HFFc6 (cell line): Measurements from ENCODE around the gene SRPX. TPM values are rescaled to one million over a fixed set of nuclear protein-coding genes. Genes with fewer than 3 reads are reported as not detected.
A peak's percentile ranks its signal among the peaks of the same experiment; 100 is the strongest.

ENCODE experiments used
- DNase-seq: peaks from one replicate; pipeline ENCODE4 v3.0.0-alpha.2; 2018
- H3K27ac Mint-ChIP-seq: 2 replicates; pipeline ENCODE4 v1.8.0; 2020; ENCODE audit warnings: mild to moderate bottlenecking, mixed read lengths
- H3K27me3 Mint-ChIP-seq: 2 replicates; pipeline ENCODE4 v1.8.0; 2021; ENCODE audit warnings: mild to moderate bottlenecking, moderate library complexity, mixed read lengths; ENCODE audit not compliant: insufficient read depth
- H3K36me3 Mint-ChIP-seq: 2 replicates; pipeline ENCODE4 v1.8.0; 2021; ENCODE audit warnings: low read depth, mixed read lengths
- H3K4me1 Mint-ChIP-seq: 2 replicates; pipeline ENCODE4 v1.8.0; 2020; ENCODE audit warnings: low read depth, mixed read lengths
- H3K4me3 Mint-ChIP-seq: 2 replicates; pipeline ENCODE4 v1.8.0; 2020; ENCODE audit warnings: mild to moderate bottlenecking, moderate library complexity, mixed read lengths
- H3K9me3 Mint-ChIP-seq: 2 replicates; pipeline ENCODE4 v1.8.0; 2020; ENCODE audit warnings: mild to moderate bottlenecking, mixed read lengths
- long read RNA-seq: library from polyadenylated mRNA; unstranded; transcript quantifications from one replicate; pipeline ENCODE4 v2.0.0, GENCODE V29; 2019
- total RNA-seq, 6 experiments: library from RNA; stranded (reverse); fragmentation: NEBNext Ultra II Directional; extraction: Animal tissue kit (Norgen Biotek cat#: 25700); gene quantifications; 2 replicates in 1 of 6; 3 replicates in 5 of 6; pipeline ENCODE4 v1.2.3, GENCODE V29; 2021
- TF ChIP-seq, protein P1 (sequence below): fragments of 200-600 bp; sonication (generic); IDR thresholded peaks from 2 replicates; pipeline ENCODE4 v1.5.0; 2021; ENCODE audit warnings: antibody characterized with exemption, mild to moderate bottlenecking

The SRPX gene
- total RNA-seq, result 10 to 100 TPM; 10.6 to 47.2 (median 42.4) TPM
- long read RNA-seq, transcript SRPX-201 (10 exons, 1,874 nt), result major isoform, 13 of 19 reads
- long read RNA-seq, partial matches to known transcripts, result 2 of 19 reads
- long read RNA-seq, other reads (novel, unspliced or antisense), result 2 of 19 reads

DNA sequence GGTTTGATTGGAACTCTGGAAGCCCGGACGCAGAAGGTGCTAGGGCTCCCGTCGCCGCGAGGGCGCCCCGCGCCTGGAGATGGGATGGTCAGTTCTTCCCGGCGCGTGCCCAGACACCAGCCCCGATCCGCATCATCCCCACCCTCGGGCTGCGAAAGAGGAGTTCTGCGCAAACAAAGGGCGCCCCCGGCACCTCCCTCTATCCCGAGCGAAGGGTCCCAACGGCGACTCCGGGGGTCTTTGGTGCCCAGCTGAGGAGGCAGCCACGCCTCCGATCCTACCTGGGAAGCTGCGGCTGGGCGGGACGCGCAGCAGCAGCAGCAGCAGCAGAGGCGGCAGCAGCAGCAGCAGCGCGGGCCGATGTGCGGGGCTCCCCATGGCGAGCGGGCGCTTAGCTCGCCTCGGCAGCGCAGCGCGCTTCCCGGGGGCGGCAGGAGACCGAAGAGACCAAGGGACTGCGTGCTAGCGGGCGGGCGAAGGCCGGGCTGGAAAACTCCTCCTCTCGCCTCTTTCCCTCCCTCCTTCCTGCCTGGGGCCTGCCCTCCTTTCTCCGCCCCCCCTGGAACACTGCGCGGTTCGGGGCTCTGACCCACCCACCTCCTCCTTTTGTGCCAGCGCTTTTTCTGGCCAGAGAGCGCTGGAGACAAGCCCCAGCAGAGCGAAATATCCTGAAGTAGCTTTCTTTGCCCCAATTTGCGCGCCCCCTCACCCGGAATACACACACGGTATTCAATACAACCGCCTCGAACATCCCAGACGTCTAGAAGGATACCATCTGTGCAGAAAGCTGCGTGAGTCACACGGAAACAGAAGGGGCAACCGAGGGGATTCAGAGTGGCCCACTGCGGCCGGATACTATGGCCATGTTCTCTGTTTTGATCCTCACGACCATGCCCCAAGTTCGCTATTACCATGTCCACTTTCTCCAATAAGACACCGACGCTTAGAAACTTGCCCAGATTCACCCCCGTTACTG, at the start of gene SRPX:
SRPX (minus strand) TSS at position 457 of the 976 bp plus-strand sequence; CDS start at position 378, 79 bp downstream.
- Mint-ChIP-seq H3K27ac (no peak within 1 kb of the TSS; the same call in 1 of the 2 replicates), H3K27me3 (peaks cover 3% of the 10 kb centered on the region; the same call in 1 of the 2 replicates), H3K4me3 (peak within 1 kb of the TSS; percentile 90), H3K4me1 (peaks cover 31% of the 10 kb centered on the region), H3K9me3 (no peaks in the 10 kb centered on the region), H3K36me3 (no peaks in the 10 kb centered on the region)
- TF ChIP-seq, protein P1, sequence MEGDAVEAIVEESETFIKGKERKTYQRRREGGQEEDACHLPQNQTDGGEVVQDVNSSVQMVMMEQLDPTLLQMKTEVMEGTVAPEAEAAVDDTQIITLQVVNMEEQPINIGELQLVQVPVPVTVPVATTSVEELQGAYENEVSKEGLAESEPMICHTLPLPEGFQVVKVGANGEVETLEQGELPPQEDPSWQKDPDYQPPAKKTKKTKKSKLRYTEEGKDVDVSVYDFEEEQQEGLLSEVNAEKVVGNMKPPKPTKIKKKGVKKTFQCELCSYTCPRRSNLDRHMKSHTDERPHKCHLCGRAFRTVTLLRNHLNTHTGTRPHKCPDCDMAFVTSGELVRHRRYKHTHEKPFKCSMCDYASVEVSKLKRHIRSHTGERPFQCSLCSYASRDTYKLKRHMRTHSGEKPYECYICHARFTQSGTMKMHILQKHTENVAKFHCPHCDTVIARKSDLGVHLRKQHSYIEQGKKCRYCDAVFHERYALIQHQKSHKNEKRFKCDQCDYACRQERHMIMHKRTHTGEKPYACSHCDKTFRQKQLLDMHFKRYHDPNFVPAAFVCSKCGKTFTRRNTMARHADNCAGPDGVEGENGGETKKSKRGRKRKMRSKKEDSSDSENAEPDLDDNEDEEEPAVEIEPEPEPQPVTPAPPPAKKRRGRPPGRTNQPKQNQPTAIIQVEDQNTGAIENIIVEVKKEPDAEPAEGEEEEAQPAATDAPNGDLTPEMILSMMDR, result no peak
- no peak for DNase-seq

- no peak for DNase-seq
- Mint-ChIP-seq H3K4me1 (peaks cover 28% of the 10 kb centered on the region), H3K27me3 (no peaks in the 10 kb centered on the region), H3K27ac (no peak overlapping the region), H3K9me3 (no peaks in the 10 kb centered on the region), H3K4me3 (no peak overlapping the region), H3K36me3 (no peaks in the 10 kb centered on the region)
- TF ChIP-seq, protein P1, result no peak
These were observed 47.3 kb upstream of the SRPX start for GRCh38 chrX:38268011-38268410.

DNA sequence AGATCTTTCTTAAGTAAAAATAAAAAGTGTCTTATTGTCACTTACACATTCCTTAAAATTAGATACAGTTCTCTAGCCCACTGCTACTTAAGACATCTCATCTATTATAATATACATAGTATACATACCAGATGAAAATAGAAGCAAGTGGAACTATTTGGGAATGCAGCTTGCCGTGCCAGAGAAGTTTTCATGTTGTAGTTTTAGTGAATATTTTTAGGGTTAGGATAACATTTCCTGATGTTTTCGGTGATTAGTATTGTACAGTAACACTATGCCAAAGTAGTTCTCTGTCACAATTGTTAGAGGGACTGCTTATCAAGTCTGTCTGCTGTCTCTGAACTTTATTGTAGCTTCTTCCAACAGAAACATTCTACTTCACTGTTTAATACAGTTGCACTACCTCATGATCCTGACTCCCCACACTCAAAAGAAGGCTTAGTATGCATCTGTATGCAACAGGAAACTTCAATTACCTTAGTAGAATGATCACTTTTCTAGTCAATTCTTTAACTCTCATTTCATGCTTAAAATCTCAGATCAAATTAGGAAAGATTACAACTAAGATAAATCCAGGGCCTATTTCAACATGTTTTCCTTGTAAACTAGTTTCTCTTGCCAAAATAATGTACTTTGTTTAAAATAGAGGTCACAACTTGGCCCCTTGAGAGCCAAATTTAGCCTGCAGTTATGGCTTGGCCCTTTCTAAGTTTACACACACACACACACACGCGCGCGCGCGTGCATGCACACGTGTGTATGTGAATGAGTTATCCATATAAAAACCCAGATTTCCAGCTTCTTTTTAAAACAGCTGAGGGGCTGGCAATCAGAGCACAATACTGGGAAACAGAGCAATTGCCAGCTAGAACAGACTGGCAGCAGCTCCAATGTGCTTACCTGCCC, 42.3 kb upstream of the SRPX start:
- Mint-ChIP-seq H3K27ac (peak overlapping the region; percentile 63), H3K27me3 (no peaks in the 10 kb centered on the region), H3K36me3 (no peaks in the 10 kb centered on the region), H3K9me3 (no peaks in the 10 kb centered on the region), H3K4me3 (peak overlapping the region; percentile 46), H3K4me1 (peaks cover 30% of the 10 kb centered on the region)
- DNase-seq, result peak; percentile 45
- TF ChIP-seq, protein P1, result no peak

GRCh38 chrX:38260231-38260630, 39.6 kb upstream of the SRPX start:
- TF ChIP-seq, protein P1, result peak; percentile 66
- no peak for DNase-seq
- Mint-ChIP-seq H3K27ac (no peak overlapping the region), H3K4me3 (no peak overlapping the region), H3K36me3 (no peaks in the 10 kb centered on the region), H3K4me1 (peaks cover 30% of the 10 kb centered on the region), H3K9me3 (no peaks in the 10 kb centered on the region), H3K27me3 (no peaks in the 10 kb centered on the region)

GRCh38 chrX:38256019-38256418, 35.3 kb upstream of the SRPX start:
- Mint-ChIP-seq H3K4me1 (peaks cover 9% of the 10 kb centered on the region; the same call in 1 of the 2 replicates), H3K9me3 (no peaks in the 10 kb centered on the region), H3K4me3 (no peak overlapping the region), H3K36me3 (no peaks in the 10 kb centered on the region), H3K27me3 (no peaks in the 10 kb centered on the region; the same call in 1 of the 2 replicates), H3K27ac (no peak overlapping the region)
- DNase-seq, result no peak
- TF ChIP-seq, protein P1, result no peak
